ENCODE data around the gene CKMT2. TPM values are rescaled to one million over a fixed set of nuclear protein-coding genes. Genes with fewer than 3 reads are reported as not detected.
A peak's percentile ranks its signal among the peaks of the same experiment; 100 is the strongest.

The CKMT2 gene
- total RNA-seq, 1 donor from 2014 or later: 3.0 TPM

DNA sequence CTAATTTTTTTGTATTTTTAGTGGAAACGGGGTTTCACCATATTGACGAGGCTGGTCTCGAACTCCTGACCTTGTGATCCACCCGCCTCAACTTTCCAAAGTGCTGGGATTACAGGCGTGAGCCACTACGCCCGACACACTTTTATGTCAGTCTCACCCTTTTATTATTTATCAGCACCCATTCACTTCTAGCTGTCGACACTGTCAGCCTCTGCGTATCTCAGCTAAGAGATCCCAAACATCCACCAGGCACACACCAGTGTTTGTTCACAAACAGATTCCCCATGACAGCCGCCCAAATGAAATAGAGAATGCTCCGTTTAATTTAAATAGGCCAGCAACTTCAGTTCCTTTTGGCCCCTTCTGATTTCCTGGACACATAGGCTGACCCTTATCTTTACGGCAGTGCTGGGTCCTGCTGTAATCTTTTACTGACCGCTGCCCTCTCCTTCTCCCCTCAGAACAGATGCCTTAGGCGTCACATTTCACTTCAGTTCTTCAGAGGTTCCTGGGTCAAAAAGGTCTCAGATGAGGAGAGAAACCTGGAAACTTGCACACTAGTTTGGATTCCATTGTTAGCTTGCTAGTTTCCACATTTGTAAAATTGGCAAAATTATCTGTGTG lies 43.1 kb upstream of the CKMT2 start:
- TF ChIP-seq, protein P1, sequence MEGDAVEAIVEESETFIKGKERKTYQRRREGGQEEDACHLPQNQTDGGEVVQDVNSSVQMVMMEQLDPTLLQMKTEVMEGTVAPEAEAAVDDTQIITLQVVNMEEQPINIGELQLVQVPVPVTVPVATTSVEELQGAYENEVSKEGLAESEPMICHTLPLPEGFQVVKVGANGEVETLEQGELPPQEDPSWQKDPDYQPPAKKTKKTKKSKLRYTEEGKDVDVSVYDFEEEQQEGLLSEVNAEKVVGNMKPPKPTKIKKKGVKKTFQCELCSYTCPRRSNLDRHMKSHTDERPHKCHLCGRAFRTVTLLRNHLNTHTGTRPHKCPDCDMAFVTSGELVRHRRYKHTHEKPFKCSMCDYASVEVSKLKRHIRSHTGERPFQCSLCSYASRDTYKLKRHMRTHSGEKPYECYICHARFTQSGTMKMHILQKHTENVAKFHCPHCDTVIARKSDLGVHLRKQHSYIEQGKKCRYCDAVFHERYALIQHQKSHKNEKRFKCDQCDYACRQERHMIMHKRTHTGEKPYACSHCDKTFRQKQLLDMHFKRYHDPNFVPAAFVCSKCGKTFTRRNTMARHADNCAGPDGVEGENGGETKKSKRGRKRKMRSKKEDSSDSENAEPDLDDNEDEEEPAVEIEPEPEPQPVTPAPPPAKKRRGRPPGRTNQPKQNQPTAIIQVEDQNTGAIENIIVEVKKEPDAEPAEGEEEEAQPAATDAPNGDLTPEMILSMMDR (IDR thresholded peaks at IDR 0.05): no peak
- Histone ChIP-seq H3K9me3 (no peaks in the 10 kb centered on the region), H3K4me1 (peaks cover 2% of the 10 kb centered on the region), H3K27ac (no peak overlapping the region), H3K27me3 (no peaks in the 10 kb centered on the region), H3K4me3 (no peak overlapping the region), H3K36me3 (no peaks in the 10 kb centered on the region)
- intact Hi-C loops (cut with DNase I): no loop called here
- ATAC-seq: no peak
- DNase-seq: no peak

DNA sequence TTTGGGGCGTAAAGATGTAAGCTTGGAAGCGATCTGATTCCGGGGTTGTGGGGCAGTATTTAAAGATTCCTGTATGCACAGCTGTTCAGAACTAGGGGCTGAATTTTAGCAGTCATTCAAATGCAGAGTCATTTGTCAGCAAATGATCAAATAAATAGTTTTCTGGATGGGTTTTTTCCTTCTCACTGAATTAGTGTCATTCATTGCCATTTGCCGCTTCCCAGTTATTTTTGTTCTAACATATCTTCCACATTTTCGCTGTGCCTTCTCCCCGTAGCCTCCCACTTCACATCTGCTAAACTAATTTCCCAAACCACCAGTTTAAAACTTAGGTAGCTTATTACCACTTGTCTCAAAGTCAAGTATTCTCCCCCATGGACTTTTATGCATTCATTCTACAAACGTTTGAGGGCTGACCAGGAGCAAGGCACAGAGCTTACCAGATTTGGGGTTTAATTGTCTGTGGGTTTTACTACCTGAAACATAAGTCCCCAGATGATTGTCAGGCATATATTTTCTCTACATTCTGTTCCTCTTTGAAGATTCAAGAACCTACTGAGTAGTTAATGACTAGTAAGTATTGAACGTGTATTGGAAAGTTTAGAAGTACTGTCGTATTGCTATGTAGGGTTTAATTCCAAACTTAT lies 41.3 kb upstream of the CKMT2 start:
- no peak for ATAC-seq
- H3K9me3 ChIP-seq: no peaks in the 10 kb centered on the region
- TF ChIP-seq, protein P1 (IDR thresholded peaks at IDR 0.05): no peak
- no peak overlapping the region for H3K27ac ChIP-seq
- no peak for DNase-seq
- H3K4me1 ChIP-seq: peaks cover 8% of the 10 kb centered on the region
- H3K27me3 ChIP-seq: no peaks in the 10 kb centered on the region
- no peaks in the 10 kb centered on the region for H3K36me3 ChIP-seq
- intact Hi-C loops (cut with DNase I): no loop called here
- H3K4me3 ChIP-seq: no peak overlapping the region

DNA sequence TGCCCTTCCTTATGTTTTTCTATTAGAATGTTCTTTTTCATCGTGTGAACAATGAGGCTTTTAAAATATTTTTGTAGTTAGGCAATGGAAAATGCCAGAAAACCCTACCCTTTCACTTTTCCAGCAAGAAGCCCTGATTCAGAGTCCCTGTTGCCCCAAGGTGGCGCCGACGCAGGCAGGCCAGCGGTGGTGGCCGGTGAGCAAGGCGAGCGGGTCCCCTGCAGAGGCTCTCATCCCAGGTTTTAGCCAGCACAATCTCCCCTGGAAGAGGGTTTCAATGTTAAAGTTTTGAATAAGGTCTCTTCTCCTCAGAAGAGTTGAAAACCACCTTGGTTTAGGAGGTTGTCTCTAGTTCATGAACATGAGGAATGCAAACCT lies 40.8 kb upstream of the CKMT2 start:
- Histone ChIP-seq H3K27ac (no peak overlapping the region), H3K36me3 (no peaks in the 10 kb centered on the region), H3K4me3 (no peak overlapping the region), H3K4me1 (peaks cover 8% of the 10 kb centered on the region), H3K9me3 (no peaks in the 10 kb centered on the region), H3K27me3 (no peaks in the 10 kb centered on the region)
- intact Hi-C loops (cut with DNase I): no loop called here
- ATAC-seq (no peak), DNase-seq (no peak)
- TF ChIP-seq, protein P1 (IDR thresholded peaks at IDR 0.05): no peak

DNA sequence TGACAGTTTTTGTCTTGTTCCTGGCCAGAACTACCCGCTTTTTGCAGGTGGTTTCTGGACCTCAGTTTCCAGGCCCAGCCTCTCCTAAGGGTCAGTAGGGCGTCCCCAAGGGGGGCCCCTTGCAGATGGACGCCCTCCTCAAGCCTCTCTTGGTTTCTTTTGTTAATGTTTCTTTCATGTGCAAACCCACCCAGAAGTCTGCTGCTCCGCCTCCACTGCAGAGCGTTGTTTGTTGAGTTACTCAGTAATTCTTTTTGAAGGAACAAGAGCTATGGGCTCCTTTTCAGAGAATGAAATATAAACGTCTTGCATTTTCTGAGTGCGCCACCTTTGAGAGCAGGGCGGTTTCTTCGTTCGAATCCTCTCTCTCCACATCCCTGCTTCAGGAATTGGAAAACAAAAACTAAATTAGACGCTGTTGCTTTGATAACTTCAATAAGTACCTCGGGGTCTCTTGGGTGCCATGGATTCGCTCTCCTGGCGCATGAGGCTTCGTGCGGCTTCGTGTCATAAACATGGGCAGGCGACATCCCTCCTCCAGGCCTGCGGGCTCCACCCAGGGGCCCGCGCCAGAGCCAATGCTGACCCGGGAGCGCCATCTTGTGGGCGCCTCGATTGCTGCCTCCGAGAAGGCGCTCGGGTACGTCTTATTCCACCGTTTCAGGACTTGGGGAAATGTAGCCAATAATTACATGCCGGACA lies 38.3 kb upstream of the CKMT2 start:
- Histone ChIP-seq H3K4me1 (peaks cover 8% of the 10 kb centered on the region), H3K27me3 (no peaks in the 10 kb centered on the region), H3K4me3 (no peak overlapping the region), H3K27ac (no peak overlapping the region), H3K36me3 (no peaks in the 10 kb centered on the region), H3K9me3 (no peaks in the 10 kb centered on the region)
- TF ChIP-seq, protein P1 (IDR thresholded peaks at IDR 0.05): peak; percentile 92
- ATAC-seq: peak; percentile 100
- DNase-seq: peak; percentile 90
- intact Hi-C loops (cut with DNase I): no loop called here

DNA sequence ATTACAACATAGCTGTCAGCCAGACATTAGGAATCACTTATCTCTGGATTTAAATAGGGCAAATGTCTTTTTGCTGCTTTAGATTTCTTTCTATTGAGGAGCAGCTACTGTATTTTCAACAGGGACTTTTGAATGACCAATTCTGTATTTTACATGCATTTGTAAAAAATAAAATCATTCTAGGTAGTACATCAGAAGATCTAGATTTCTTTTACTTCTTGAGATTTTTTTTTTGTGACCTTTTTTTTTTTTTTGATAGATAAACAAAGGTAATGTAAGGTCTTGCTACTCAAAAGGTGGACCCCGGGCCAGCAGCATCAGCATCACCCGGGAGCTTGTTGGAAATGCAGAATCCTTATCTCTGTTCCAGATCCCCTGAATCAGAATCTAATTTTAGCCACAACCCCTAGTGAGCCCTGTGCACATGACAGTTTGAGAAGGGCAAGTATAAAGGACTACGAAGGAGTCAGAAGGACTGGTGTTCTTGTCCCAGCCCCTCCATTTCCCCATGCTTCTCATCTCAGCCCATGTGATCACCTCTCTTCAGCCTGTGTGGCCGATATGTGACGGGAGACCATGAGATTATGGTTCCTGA lies 37.7 kb upstream of the CKMT2 start:
- no peak overlapping the region for H3K27ac ChIP-seq
- intact Hi-C loops (cut with DNase I): no loop called here
- no peak for DNase-seq
- TF ChIP-seq, protein P1 (IDR thresholded peaks at IDR 0.05): no peak
- H3K27me3 ChIP-seq: no peaks in the 10 kb centered on the region
- no peaks in the 10 kb centered on the region for H3K9me3 ChIP-seq
- no peaks in the 10 kb centered on the region for H3K36me3 ChIP-seq
- no peak for ATAC-seq
- H3K4me3 ChIP-seq: no peak overlapping the region
- peaks cover 8% of the 10 kb centered on the region for H3K4me1 ChIP-seq
